Heart left ventricle (tissue), 13 donors: ENCODE results near the gene NFASC.

Experiments used
- POLR2A ChIP-seq, 2 donors: fragments of 450-650 bp; IDR thresholded peaks; one replicate each; pipeline ENCODE4 v1.6.1; 2017; ENCODE audit warnings: antibody characterized with exemption in 2 of 2, mild to moderate bottlenecking in 2 of 2, moderate library complexity in 2 of 2
- TF ChIP-seq, protein P1 (sequence below), 12 donors: fragments of 200-600 bp; sonication (generic) in 4 of 12; IDR thresholded peaks; one replicate each; pipeline versions ENCODE4 v1.5.0 to v1.8.0; 2018 to 2022; ENCODE audit warnings: antibody characterized with exemption in 12 of 12, mild to moderate bottlenecking in 5 of 12
- donor health status: ischemic (EF 13 %, LVEDD 7.1; RV severe dilation, severe dysfunction).
- donor health status: DM: no; HTN: yes; CAD: no.
- donor health status: DM: no; HTN: no; CAD: no.
- donor health status: ischemic (EF 25% LVEDD 6.9; RV normal size, moderate dysfunction).
- donor health status: ischemic (EF 25% LVEDD 5.7; RV mildly dilated, moderate dysfunction).
- donor health status: ischemic (EF 35%, LVEDD 5.7; RV mildly dilated, moderate dysfunction).
- donor health status: nonischemic (EF 11% LVEDD 7.7; RV severe dilation, severe dysfunction).
- donor health status: DM: yes; HTN: yes; CAD: no.
- donor health status: PGD.
- donor health status: ischemic (EF 29% LVEDD 5.4; RV normal size, mild dysfunction).
- donor health status: nonischemic (EF 23%, LVEDD 6.1; RV moderate dilation, normal function).

GRCh38 chr1:204996981-204997380 lies 126.3 kb downstream of the NFASC start:
- TF ChIP-seq, protein P1, sequence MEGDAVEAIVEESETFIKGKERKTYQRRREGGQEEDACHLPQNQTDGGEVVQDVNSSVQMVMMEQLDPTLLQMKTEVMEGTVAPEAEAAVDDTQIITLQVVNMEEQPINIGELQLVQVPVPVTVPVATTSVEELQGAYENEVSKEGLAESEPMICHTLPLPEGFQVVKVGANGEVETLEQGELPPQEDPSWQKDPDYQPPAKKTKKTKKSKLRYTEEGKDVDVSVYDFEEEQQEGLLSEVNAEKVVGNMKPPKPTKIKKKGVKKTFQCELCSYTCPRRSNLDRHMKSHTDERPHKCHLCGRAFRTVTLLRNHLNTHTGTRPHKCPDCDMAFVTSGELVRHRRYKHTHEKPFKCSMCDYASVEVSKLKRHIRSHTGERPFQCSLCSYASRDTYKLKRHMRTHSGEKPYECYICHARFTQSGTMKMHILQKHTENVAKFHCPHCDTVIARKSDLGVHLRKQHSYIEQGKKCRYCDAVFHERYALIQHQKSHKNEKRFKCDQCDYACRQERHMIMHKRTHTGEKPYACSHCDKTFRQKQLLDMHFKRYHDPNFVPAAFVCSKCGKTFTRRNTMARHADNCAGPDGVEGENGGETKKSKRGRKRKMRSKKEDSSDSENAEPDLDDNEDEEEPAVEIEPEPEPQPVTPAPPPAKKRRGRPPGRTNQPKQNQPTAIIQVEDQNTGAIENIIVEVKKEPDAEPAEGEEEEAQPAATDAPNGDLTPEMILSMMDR (IDR thresholded peaks at IDR 0.05) = no peak
- TF ChIP-seq POLR2A (IDR thresholded peaks at IDR 0.05) = no peak
